GM19455 (cell line): ENCODE data around the gene HIBADH.
"Not testable (repeated sequence)": the region's sequence is repeated elsewhere in the genome, so short reads cannot be mapped to it uniquely, and the experiment has no call there.

Source experiments
- ATAC-seq: cut with Tn5 transposase; IDR thresholded peaks from one replicate; pipeline ENCODE4 v1.9.1; 2021; ENCODE audit not compliant: unreplicated experiment

HIBADH gene

DNA sequence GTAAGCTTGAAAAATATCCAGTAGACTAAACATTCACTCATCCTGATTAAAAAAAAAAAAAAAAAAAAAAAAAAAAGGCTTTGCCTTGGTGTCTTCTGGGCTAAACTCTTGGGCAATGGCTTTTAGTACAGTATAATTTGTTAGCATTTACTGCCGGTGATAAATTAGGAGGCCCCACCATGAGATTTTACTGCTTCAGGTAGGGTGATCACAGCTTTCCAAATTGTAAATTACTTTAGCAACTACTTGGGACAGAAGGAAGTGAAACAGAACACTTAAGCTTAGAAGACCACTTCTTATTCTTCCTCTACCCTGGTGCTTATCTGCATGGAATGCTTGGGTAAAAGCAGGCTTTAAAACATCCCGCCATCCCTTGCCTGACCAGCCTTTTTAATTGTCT, 152.1 kb downstream of the HIBADH start:
- no peak for ATAC-seq

DNA sequence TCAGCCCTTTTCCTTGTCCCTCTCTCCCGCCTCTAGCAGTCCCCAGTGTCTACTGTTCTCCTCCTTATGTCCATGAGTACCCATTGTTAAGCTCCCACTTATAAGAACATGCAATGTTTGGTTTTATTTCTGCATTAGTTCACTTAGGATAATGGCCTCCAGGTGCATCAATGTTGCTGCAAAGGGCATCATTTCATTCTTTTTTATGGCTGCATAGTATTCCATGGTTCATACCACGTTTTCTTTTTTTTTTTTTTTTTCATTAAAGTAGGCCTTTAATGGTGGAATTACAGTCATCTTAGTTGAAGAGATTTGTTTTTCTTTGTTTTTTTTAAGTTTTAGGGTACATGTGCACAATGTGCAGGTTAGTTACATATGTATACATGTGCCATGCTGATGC, 160.8 kb downstream of the HIBADH start:
- ATAC-seq = not testable (repeated sequence)

DNA sequence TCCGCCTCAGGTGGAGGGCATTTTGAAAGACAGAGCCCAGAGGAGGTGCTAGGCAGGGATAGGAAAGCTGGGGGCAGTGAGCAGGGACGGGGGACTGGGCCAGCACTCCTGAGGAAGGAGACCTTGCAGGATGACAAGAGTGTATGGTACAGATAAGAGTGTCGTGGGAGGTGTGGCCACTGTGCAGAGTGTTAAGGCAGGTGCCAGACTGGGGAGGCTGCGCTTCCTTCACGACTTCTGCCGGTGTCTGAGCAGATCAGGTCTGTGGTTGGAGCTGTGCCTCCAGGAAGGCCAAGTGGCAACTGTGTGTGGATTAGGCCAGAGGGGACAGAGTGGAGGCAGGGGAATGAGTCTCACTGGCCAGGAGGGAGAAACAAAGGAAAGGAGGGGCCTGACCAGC, 161.7 kb downstream of the HIBADH start:
- no peak for ATAC-seq

DNA sequence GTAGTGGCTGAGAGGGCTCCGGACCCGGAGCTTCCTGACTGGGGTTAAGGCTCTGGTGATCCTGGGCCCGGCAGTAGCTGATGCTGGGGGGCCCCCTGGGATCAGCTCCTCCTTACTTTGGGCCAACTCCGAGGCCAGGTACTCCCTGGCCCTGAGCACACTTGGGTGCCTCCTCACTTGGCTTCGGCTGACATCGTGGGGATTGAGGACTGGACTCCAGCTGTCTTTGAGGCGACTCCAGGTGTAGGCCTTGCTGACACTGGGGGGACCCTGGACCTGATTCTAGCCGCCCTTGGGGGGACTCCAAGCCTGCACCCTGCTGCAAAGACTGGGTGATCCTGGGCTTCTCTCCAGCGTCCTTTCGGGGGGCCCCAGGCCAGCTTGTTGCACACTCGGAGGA, 170.5 kb downstream of the HIBADH start:
- ATAC-seq = no peak

DNA sequence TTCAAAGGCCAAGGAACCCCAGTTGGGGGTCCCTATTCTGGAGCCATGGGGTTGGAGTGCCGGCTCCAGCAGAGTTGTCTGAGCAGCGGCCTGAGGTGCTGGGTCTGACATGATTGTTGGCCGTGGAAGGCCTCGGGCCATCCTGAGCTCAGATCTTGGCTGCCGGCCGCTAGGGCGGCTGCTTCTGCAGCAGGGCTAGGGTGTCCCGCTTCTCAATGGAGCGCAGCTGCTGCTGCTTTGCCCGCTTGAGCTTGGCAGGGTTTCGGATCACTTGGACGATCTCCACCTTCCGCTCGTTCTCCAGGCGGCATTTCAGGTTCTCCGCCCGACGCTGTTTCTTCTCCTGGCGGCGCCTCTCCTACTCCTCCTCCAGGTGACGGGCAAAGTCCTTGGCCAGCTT, 171.1 kb downstream of the HIBADH start:
- no peak for ATAC-seq

GRCh38 chr7:27487509-27487908, 175.2 kb downstream of the HIBADH start:
- no peak for ATAC-seq

DNA sequence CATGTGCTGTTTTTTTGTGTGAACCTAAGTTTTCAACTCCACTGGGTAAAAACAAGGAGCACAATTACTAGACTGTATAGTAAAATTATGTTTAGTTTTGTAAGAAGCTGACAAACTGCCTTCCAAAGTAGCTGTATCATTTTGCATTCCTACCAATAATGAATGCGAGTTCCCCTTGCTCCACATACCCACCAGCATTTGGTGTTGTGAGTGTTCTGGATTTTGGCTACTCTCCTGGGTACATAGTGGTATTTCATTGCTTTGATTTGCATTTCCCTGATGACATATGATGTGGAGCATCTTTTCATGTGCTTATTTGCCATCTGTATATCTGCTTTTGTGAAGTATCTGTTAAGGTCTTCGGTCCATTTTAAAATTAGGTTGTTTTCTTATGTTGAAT, 178.2 kb downstream of the HIBADH start:
- ATAC-seq = no peak

DNA sequence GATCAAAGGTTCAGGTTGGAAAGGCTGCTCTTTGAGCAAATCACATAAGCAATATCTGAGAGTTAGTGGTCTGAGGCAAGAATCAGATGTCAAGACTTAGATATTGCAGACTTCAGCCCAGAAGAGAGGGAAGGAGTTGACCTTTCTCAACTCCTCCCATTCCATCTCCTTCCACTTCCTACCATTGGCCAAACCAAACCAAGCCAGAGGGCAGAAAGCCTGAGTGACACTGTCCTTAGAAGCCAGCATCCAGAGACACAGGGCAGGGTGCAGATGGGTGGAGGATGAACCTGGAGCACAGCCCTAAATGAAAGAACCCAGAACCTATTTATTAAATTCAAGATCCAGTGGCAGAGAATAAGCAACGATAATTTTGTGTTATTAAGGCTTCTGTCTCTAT, 180.5 kb downstream of the HIBADH start:
- no peak for ATAC-seq

DNA sequence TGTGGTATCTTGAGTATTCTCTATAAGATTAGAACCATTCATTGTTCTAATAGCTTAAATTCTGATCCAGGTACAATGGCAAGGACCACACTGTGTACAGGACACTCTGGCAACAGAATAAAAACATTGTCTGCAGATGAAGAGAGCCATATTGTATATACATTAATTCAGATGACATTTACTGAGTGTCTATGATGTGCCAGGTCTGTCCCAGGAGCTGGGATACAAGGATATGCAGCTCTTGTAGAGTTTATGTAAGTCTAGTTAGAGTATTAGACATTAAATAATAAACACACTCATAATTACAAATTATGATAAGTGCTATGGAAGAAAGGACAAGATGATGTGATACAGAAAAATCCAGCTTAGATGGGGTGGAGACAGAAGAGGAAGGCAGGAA, 184.1 kb downstream of the HIBADH start:
- no peak for ATAC-seq

DNA sequence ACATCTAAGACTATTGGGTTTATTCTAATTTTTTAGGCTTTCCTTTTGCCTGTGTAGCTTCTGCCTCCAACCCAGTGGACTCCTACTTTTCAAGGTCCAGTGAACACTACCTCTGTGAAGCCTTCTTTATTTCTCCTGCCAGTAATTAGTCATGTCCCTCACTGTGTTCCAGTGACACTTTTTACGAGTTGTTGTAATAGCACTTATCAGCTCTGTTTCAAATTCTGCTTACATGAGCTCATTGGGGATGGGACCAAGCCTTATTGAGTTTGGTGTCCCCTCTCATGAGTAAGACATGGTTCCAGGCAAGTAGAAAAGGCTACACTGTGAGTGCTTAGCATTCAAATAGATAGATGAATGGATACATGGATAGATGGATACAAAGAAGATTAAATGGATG, 184.6 kb downstream of the HIBADH start:
- no peak for ATAC-seq

GRCh38 chr7:27476493-27476892, 186.2 kb downstream of the HIBADH start:
- ATAC-seq = no peak
